ENCODE results near the gene MROH2A.
A peak's percentile ranks its signal among the peaks of the same experiment; 100 is the strongest.

The MROH2A gene

GRCh38 chr2:233840520-233840919 lies 62.4 kb downstream of the MROH2A start:
- DNase-seq = no peak

GRCh38 chr2:233841183-233841582 lies 63.1 kb downstream of the MROH2A start:
- no peak for DNase-seq

- no peak for DNase-seq
These were observed 66.1 kb downstream of the MROH2A start for GRCh38 chr2:233844064-233844807.

- DNase-seq = no peak
These were observed 66.7 kb downstream of the MROH2A start for GRCh38 chr2:233844836-233845235.

GRCh38 chr2:233845301-233846060 lies 67.4 kb downstream of the MROH2A start:
- DNase-seq = no peak

- no peak for DNase-seq
These were observed 68.5 kb downstream of the MROH2A start for GRCh38 chr2:233846387-233847247.

- no peak for DNase-seq
These were observed 69.2 kb downstream of the MROH2A start for GRCh38 chr2:233847248-233847898.

GRCh38 chr2:233848276-233848675 lies 70.1 kb downstream of the MROH2A start:
- no peak for DNase-seq

GRCh38 chr2:233849607-233850271 lies 71.6 kb downstream of the MROH2A start:
- no peak for DNase-seq

GRCh38 chr2:233850745-233851144 lies 72.6 kb downstream of the MROH2A start:
- DNase-seq = no peak

GRCh38 chr2:233851169-233851568 lies 73.0 kb downstream of the MROH2A start:
- no peak for DNase-seq

GRCh38 chr2:233852056-233852455 lies 73.9 kb downstream of the MROH2A start:
- DNase-seq = no peak

- no peak for DNase-seq
These were observed 75.2 kb downstream of the MROH2A start for GRCh38 chr2:233853353-233853752.

GRCh38 chr2:233853883-233854240 lies 75.7 kb downstream of the MROH2A start:
- no peak for DNase-seq

- DNase-seq = peak; percentile 96
These were observed 76.3 kb downstream of the MROH2A start, which contains the start of gene HJURP for GRCh38 chr2:233854241-233854981. Gene HJURP (minus strand): TSS chr2:233854535. CDS start chr2:233854500, 35 bp downstream.

GRCh38 chr2:233855345-233855744 lies 77.2 kb downstream of the MROH2A start:
- no peak for DNase-seq

GRCh38 chr2:233856184-233856583 lies 78.1 kb downstream of the MROH2A start:
- no peak for DNase-seq

GRCh38 chr2:233857511-233858141 lies 79.5 kb downstream of the MROH2A start:
- DNase-seq = no peak

GRCh38 chr2:233858331-233858730 lies 80.2 kb downstream of the MROH2A start:
- DNase-seq = no peak

GRCh38 chr2:233862261-233862768 lies 84.2 kb downstream of the MROH2A start:
- DNase-seq = no peak

- no peak for DNase-seq
These were observed 87.7 kb downstream of the MROH2A start for GRCh38 chr2:233865838-233866237.
